ENCODE results near the gene SKA2.
"Not testable (repeated sequence)": the region's sequence is repeated elsewhere in the genome, so short reads cannot be mapped to it uniquely, and the experiment has no call there.

Gene SKA2

GRCh38 chr17:59145571-59146096, 9.4 kb downstream of the SKA2 start:
- Histone ChIP-seq H3K27me3 (ENCODE audit: control insufficient read depth, insufficient read depth, low read length) (no peaks in the 10 kb centered on the region), H3K27ac (ENCODE audit: low read depth, low read length) (no peak overlapping the region), H3K36me3 (ENCODE audit: control insufficient read depth, insufficient read depth, low read length) (no peaks in the 10 kb centered on the region), H3K4me1 (ENCODE audit: control insufficient read depth, insufficient read depth, low read length) (no peaks in the 10 kb centered on the region), H3K4me3 (ENCODE audit: low read length) (no peak overlapping the region), H3K9ac (ENCODE audit: low read length) (no peak overlapping the region)

GRCh38 chr17:59141860-59142259, 13.1 kb downstream of the SKA2 start:
- no peak overlapping the region for H3K4me3 ChIP-seq (ENCODE audit: low read length)
- no peaks in the 10 kb centered on the region for H3K27me3 ChIP-seq (ENCODE audit: control insufficient read depth, insufficient read depth, low read length)
- H3K4me1 ChIP-seq (ENCODE audit: control insufficient read depth, insufficient read depth, low read length), result no peaks in the 10 kb centered on the region
- H3K27ac ChIP-seq (ENCODE audit: low read depth, low read length), result no peak overlapping the region
- no peak overlapping the region for H3K9ac ChIP-seq (ENCODE audit: low read length)
- H3K36me3 ChIP-seq (ENCODE audit: control insufficient read depth, insufficient read depth, low read length), result no peaks in the 10 kb centered on the region

- Histone ChIP-seq H3K4me3 (ENCODE audit: low read length) (no peak overlapping the region), H3K36me3 (ENCODE audit: control insufficient read depth, insufficient read depth, low read length) (no peaks in the 10 kb centered on the region), H3K27ac (ENCODE audit: low read depth, low read length) (no peak overlapping the region), H3K9ac (ENCODE audit: low read length) (no peak overlapping the region), H3K27me3 (ENCODE audit: control insufficient read depth, insufficient read depth, low read length) (no peaks in the 10 kb centered on the region), H3K4me1 (ENCODE audit: control insufficient read depth, insufficient read depth, low read length) (no peaks in the 10 kb centered on the region)
Observed at GRCh38 chr17:59139939-59140338, 15.0 kb downstream of the SKA2 start.

- not testable (repeated sequence) for H3K27me3 ChIP-seq (ENCODE audit: control insufficient read depth, insufficient read depth, low read length); H3K9ac ChIP-seq (ENCODE audit: low read length); H3K27ac ChIP-seq (ENCODE audit: low read depth, low read length); H3K4me3 ChIP-seq (ENCODE audit: low read length); H3K4me1 ChIP-seq (ENCODE audit: control insufficient read depth, insufficient read depth, low read length); H3K36me3 ChIP-seq (ENCODE audit: control insufficient read depth, insufficient read depth, low read length)
Observed at GRCh38 chr17:59138339-59138738, 16.6 kb downstream of the SKA2 start.

GRCh38 chr17:59131131-59131530, 23.9 kb downstream of the SKA2 start:
- no peak overlapping the region for H3K4me3 ChIP-seq (ENCODE audit: low read length)
- no peak overlapping the region for H3K27ac ChIP-seq (ENCODE audit: low read depth, low read length)
- no peaks in the 10 kb centered on the region for H3K27me3 ChIP-seq (ENCODE audit: control insufficient read depth, insufficient read depth, low read length)
- no peak overlapping the region for H3K9ac ChIP-seq (ENCODE audit: low read length)
- H3K4me1 ChIP-seq (ENCODE audit: control insufficient read depth, insufficient read depth, low read length), result no peaks in the 10 kb centered on the region
- H3K36me3 ChIP-seq (ENCODE audit: control insufficient read depth, insufficient read depth, low read length), result peaks cover 2% of the 10 kb centered on the region

GRCh38 chr17:59129814-59130213, 25.2 kb downstream of the SKA2 start:
- Histone ChIP-seq H3K36me3 (ENCODE audit: control insufficient read depth, insufficient read depth, low read length) (peaks cover 2% of the 10 kb centered on the region), H3K27me3 (ENCODE audit: control insufficient read depth, insufficient read depth, low read length) (no peaks in the 10 kb centered on the region), H3K4me1 (ENCODE audit: control insufficient read depth, insufficient read depth, low read length) (no peaks in the 10 kb centered on the region), H3K27ac (ENCODE audit: low read depth, low read length) (no peak overlapping the region), H3K9ac (ENCODE audit: low read length) (no peak overlapping the region), H3K4me3 (ENCODE audit: low read length) (no peak overlapping the region)

GRCh38 chr17:59126809-59127417, 28.1 kb downstream of the SKA2 start:
- peaks cover 2% of the 10 kb centered on the region for H3K36me3 ChIP-seq (ENCODE audit: control insufficient read depth, insufficient read depth, low read length)
- H3K27ac ChIP-seq (ENCODE audit: low read depth, low read length), result no peak overlapping the region
- no peaks in the 10 kb centered on the region for H3K27me3 ChIP-seq (ENCODE audit: control insufficient read depth, insufficient read depth, low read length)
- no peak overlapping the region for H3K9ac ChIP-seq (ENCODE audit: low read length)
- no peak overlapping the region for H3K4me3 ChIP-seq (ENCODE audit: low read length)
- H3K4me1 ChIP-seq (ENCODE audit: control insufficient read depth, insufficient read depth, low read length), result no peaks in the 10 kb centered on the region

GRCh38 chr17:59124665-59125064, 30.3 kb downstream of the SKA2 start:
- peaks cover 2% of the 10 kb centered on the region for H3K36me3 ChIP-seq (ENCODE audit: control insufficient read depth, insufficient read depth, low read length)
- H3K4me3 ChIP-seq (ENCODE audit: low read length), result no peak overlapping the region
- no peaks in the 10 kb centered on the region for H3K27me3 ChIP-seq (ENCODE audit: control insufficient read depth, insufficient read depth, low read length)
- no peak overlapping the region for H3K9ac ChIP-seq (ENCODE audit: low read length)
- no peak overlapping the region for H3K27ac ChIP-seq (ENCODE audit: low read depth, low read length)
- no peaks in the 10 kb centered on the region for H3K4me1 ChIP-seq (ENCODE audit: control insufficient read depth, insufficient read depth, low read length)

- Histone ChIP-seq H3K36me3 (ENCODE audit: control insufficient read depth, insufficient read depth, low read length) (no peaks in the 10 kb centered on the region), H3K4me3 (ENCODE audit: low read length) (no peak overlapping the region), H3K4me1 (ENCODE audit: control insufficient read depth, insufficient read depth, low read length) (no peaks in the 10 kb centered on the region), H3K9ac (ENCODE audit: low read length) (no peak overlapping the region), H3K27me3 (ENCODE audit: control insufficient read depth, insufficient read depth, low read length) (no peaks in the 10 kb centered on the region), H3K27ac (ENCODE audit: low read depth, low read length) (no peak overlapping the region)
Observed at GRCh38 chr17:59121901-59122480, 33.0 kb downstream of the SKA2 start.

GRCh38 chr17:59115474-59115873, 39.5 kb downstream of the SKA2 start:
- H3K4me1 ChIP-seq (ENCODE audit: control insufficient read depth, insufficient read depth, low read length), result no peaks in the 10 kb centered on the region
- H3K36me3 ChIP-seq (ENCODE audit: control insufficient read depth, insufficient read depth, low read length), result peaks cover 2% of the 10 kb centered on the region

GRCh38 chr17:59111539-59111938, 43.4 kb downstream of the SKA2 start:
- Histone ChIP-seq H3K9ac (ENCODE audit: low read length) (no peak overlapping the region), H3K27ac (ENCODE audit: low read depth, low read length) (no peak overlapping the region)

More at GRCh38 chr17:59115474-59115873, 39.5 kb downstream of the SKA2 start:
- no peak overlapping the region for H3K9ac ChIP-seq (ENCODE audit: low read length)
- H3K27ac ChIP-seq (ENCODE audit: low read depth, low read length), result no peak overlapping the region
- H3K4me3 ChIP-seq (ENCODE audit: low read length), result no peak overlapping the region
- no peaks in the 10 kb centered on the region for H3K27me3 ChIP-seq (ENCODE audit: control insufficient read depth, insufficient read depth, low read length)

GRCh38 chr17:59110973-59111372, 44.0 kb downstream of the SKA2 start:
- no peak overlapping the region for H3K27ac ChIP-seq (ENCODE audit: low read depth, low read length)
- no peak overlapping the region for H3K9ac ChIP-seq (ENCODE audit: low read length)
- peaks cover 2% of the 10 kb centered on the region for H3K36me3 ChIP-seq (ENCODE audit: control insufficient read depth, insufficient read depth, low read length)
- H3K4me3 ChIP-seq (ENCODE audit: low read length), result no peak overlapping the region
- H3K27me3 ChIP-seq (ENCODE audit: control insufficient read depth, insufficient read depth, low read length), result no peaks in the 10 kb centered on the region
- peaks cover 4% of the 10 kb centered on the region for H3K4me1 ChIP-seq (ENCODE audit: control insufficient read depth, insufficient read depth, low read length)

More at GRCh38 chr17:59111539-59111938, 43.4 kb downstream of the SKA2 start:
- Histone ChIP-seq H3K4me3 (ENCODE audit: low read length) (no peak overlapping the region), H3K4me1 (ENCODE audit: control insufficient read depth, insufficient read depth, low read length) (peaks cover 4% of the 10 kb centered on the region), H3K27me3 (ENCODE audit: control insufficient read depth, insufficient read depth, low read length) (no peaks in the 10 kb centered on the region), H3K36me3 (ENCODE audit: control insufficient read depth, insufficient read depth, low read length) (peaks cover 2% of the 10 kb centered on the region)

All from rectal smooth muscle tissue (tissue), 1 donor.